Bronchial epithelial cell (primary cell): ENCODE data around the gene ZC3H7B. TPM values are rescaled to one million over a fixed set of nuclear protein-coding genes. Genes with fewer than 3 reads are reported as not detected.

Source experiments
- DNase-seq: peaks from one replicate; pipeline ENCODE4 v3.0.0-alpha.2; 2010; ENCODE audit warnings: low read depth
- FAIRE-seq: peaks from 2 replicates; lab custom pipeline; 2011; peaks lifted over from hg19 to GRCh38; lab: Jason Lieb, UNC
- H3K27me3 ChIP-seq: 2 replicates; pipeline ENCODE4 v1.5.1; 2011; ENCODE audit warnings: low read length; ENCODE audit not compliant: control insufficient read depth, insufficient read depth
- H3K36me3 ChIP-seq: 2 replicates; pipeline ENCODE4 v1.5.1; 2011; ENCODE audit warnings: low read length; ENCODE audit not compliant: control insufficient read depth, insufficient read depth
- H3K4me3 ChIP-seq: 2 replicates; pipeline ENCODE4 v1.5.1; 2011; ENCODE audit warnings: mild to moderate bottlenecking, low read depth, low read length, control low read depth
- total RNA-seq: library from RNA; depleted of rRNA; stranded (reverse); fragments of >200 nt; gene quantifications from 2 replicates; pipeline ENCODE4 v1.2.1, GENCODE V29; 2014
- TF ChIP-seq, protein P1 (sequence below): IDR thresholded peaks from 2 replicates; pipeline ENCODE4 v1.5.1; 2011; ENCODE audit warnings: mild to moderate bottlenecking, moderate library complexity, low read length, control low read depth, inconsistent platforms; ENCODE audit not compliant: insufficient read depth, severe bottlenecking

ZC3H7B gene
- total RNA-seq, 1 donor from 2014 or later, result 14.5 TPM

DNA sequence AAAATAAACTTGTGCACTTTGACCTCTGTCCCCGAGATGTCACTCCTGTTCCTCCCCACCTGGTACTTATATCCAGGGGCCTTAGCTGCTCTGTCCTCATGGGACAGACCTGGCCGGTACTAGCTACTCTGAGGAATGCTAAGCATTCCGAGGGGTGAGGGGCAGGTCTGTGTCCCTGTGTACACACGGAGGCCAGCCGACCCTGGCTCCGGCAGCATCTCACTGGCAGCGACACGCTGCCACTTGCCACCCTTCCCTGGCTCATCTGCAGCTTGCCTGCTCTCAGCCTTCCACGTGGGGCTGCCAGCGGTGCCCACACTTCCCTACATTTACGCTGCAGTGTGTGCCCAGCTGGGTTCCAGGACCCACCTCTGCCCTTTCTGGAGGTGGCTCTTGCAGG is 58.8 kb downstream of the ZC3H7B start:
- peaks cover 18% of the 10 kb centered on the region for H3K36me3 ChIP-seq
- FAIRE-seq (no peak), DNase-seq (no peak)
- TF ChIP-seq, protein P1, sequence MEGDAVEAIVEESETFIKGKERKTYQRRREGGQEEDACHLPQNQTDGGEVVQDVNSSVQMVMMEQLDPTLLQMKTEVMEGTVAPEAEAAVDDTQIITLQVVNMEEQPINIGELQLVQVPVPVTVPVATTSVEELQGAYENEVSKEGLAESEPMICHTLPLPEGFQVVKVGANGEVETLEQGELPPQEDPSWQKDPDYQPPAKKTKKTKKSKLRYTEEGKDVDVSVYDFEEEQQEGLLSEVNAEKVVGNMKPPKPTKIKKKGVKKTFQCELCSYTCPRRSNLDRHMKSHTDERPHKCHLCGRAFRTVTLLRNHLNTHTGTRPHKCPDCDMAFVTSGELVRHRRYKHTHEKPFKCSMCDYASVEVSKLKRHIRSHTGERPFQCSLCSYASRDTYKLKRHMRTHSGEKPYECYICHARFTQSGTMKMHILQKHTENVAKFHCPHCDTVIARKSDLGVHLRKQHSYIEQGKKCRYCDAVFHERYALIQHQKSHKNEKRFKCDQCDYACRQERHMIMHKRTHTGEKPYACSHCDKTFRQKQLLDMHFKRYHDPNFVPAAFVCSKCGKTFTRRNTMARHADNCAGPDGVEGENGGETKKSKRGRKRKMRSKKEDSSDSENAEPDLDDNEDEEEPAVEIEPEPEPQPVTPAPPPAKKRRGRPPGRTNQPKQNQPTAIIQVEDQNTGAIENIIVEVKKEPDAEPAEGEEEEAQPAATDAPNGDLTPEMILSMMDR, result no peak
- H3K27me3 ChIP-seq, result no peaks in the 10 kb centered on the region
- H3K4me3 ChIP-seq, result no peak overlapping the region

DNA sequence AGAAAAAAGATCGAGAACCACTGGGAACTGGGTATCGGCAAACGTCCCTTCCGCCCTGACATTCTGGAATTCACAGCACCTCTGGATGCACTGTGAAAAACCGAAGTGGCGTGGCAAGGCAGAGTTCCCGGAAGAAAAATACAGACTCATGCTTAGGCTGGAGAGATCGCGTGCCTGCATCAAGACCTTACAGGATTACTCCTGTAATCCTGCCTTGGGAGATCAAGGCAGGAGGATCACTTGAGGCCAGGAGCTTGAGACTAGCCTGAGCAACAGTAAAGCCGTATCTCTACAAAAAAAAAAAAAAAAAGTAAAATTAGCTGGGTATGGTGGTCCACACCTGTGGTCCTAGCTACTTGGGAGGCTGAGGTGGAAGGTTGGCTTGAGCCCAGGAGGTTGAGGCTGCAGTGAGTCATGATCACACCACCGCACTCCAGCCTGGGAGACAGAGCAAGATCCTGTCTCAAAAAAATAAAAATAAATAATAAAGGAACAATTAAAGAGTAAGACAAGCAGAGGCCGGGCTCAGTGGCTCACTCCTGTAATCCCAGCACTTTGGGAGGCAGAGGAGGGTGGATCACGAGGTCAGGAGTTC is 60.5 kb downstream of the ZC3H7B start:
- H3K4me3 ChIP-seq, result no peak overlapping the region
- no peak for FAIRE-seq
- peak; percentile 18 for DNase-seq
- TF ChIP-seq, protein P1, result no peak
- H3K36me3 ChIP-seq, result peaks cover 7% of the 10 kb centered on the region
- no peaks in the 10 kb centered on the region for H3K27me3 ChIP-seq

DNA sequence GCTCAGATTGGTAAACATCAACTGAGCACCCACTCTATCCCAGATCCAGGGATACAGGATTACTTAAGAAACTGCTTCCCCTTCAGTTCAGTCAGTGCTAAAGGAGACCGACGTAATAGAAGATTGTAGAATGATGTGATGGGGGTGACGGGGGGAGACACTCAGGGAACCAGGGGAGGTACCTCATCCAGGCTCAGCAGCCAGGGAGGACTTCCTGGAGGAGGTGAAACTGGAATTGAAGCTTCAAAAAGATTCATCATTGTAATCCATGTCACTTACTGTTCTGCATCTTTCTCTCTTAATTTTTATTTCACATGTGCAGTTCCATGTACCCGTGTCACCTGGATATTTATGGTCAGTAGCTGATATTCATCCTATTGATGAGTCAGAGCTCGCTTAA is 61.3 kb downstream of the ZC3H7B start:
- DNase-seq (no peak), FAIRE-seq (no peak)
- H3K4me3 ChIP-seq, result no peak overlapping the region
- TF ChIP-seq, protein P1, result no peak
- H3K27me3 ChIP-seq, result peaks cover under 1% of the 10 kb centered on the region
- H3K36me3 ChIP-seq, result peaks cover 4% of the 10 kb centered on the region

DNA sequence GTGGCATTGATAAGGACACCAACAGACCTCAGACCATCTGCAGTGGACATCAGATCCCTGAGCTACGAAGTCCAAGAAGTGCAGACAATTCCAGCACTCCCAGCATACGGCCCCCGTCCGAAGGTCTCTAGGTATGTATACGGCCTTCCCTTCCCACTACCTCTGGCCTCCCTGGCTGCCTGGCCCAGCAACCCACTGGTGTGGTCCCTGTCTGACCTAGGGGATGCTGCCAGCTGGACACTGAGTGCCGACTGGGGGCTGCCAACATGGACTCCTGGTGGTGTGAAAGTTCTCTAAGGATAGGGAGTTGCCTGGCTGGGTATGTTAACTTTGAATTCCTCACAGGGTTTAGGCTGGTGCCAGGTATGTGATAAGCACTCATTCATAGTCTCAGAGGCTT is 62.9 kb downstream of the ZC3H7B start:
- TF ChIP-seq, protein P1, result no peak
- no peaks in the 10 kb centered on the region for H3K36me3 ChIP-seq
- no peak overlapping the region for H3K4me3 ChIP-seq
- FAIRE-seq, result no peak
- peaks cover 3% of the 10 kb centered on the region for H3K27me3 ChIP-seq
- no peak for DNase-seq

DNA sequence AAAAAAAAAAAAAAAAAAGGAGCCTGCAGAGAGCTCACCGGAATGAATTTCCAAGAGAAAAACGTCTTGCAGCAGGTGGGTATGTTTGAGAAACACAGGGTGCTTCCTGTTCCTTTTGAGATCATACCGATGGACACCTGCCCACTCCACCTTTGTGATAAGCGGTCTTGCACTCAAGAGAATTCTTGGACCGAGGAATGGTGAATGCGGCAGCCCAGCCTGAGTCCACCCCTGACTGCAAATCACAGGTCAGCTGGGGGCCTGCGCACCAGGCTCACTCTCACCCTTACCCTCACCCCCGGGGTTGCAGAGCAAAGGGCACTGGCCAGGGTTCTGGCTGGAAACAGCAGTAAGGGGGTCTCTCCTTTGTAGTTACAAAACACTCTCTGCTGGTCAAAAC is 63.6 kb downstream of the ZC3H7B start:
- TF ChIP-seq, protein P1, result no peak
- no peak for FAIRE-seq
- Histone ChIP-seq H3K27me3 (peaks cover 5% of the 10 kb centered on the region), H3K4me3 (no peak overlapping the region), H3K36me3 (no peaks in the 10 kb centered on the region)
- no peak for DNase-seq

DNA sequence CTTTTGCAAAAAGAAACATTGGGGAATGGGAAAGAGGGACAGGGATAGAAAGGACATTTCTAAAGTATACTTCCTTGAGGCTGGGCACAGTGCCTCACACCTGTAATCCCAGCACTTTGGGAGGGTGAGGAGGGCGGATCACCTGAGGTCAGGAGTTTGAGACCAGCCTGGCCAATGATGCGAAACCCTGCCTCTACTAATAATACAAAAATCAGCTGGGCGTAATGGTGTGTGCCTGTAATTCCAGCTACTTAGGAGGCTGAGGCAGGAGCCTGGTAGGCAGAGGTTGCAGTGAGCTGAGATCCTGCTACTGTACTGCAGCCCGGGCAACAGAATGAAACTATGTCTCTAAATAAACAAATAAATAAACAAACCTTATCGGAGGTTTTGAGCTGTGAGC is 64.1 kb downstream of the ZC3H7B start:
- DNase-seq, result no peak
- Histone ChIP-seq H3K36me3 (no peaks in the 10 kb centered on the region), H3K4me3 (no peak overlapping the region), H3K27me3 (peaks cover 5% of the 10 kb centered on the region)
- no peak for FAIRE-seq
- TF ChIP-seq, protein P1, result no peak
